K562 (cell line): ENCODE measurements around the gene DHRS2. TPM values are rescaled to one million over a fixed set of nuclear protein-coding genes. Genes with fewer than 3 reads are reported as not detected.

Experiments
- ATAC-seq: fragments of 200-7000 bp; cut with Tn5 transposase; 3 replicates; pipeline ENCODE4 v1.9.1; 2020; ENCODE audit warnings: moderate library complexity
- BruUV-seq: library from RNA; stranded (reverse); fragments of 400-500 nt; replicated peaks from 2 replicates; lab custom pipeline; 2021; lab: Mats Ljungman, UMichigan
- CTCF ChIA-PET: fragments of 300-600 bp; formaldehyde crosslinking; extraction: SDS; loops from one replicate; lab custom pipeline; 2021; ENCODE audit warnings: low intra/inter-chr PET ratio; lab: Yijun Ruan, JAX
- POLR2A ChIA-PET: fragments of 300-600, 350-650 bp; sonication (Branson Sonifier 250); formaldehyde crosslinking; extraction: SDS; loops from one replicate; lab custom pipeline; 2021; ENCODE audit warnings: antibody characterized with exemption, inconsistent platforms; lab: Yijun Ruan, JAX
- DNase-seq, 4 experiments: peaks; one replicate each; pipeline versions ENCODE4 v3.0.0 to v3.0.0-alpha.2; 2011 to 2018; ENCODE audit warnings: low spot score in 3 of 4, mixed read lengths in 3 of 4; ENCODE audit errors: extremely low read depth in 1 of 4
- FAIRE-seq: peaks from 2 replicates; lab custom pipeline; 2011; peaks lifted over from hg19 to GRCh38; lab: Jason Lieb, UNC
- H2AFZ ChIP-seq: 2 replicates; pipeline ENCODE4 v1.6.0; 2011; ENCODE audit warnings: low read depth, low read length, control low read depth, inconsistent platforms
- H3K27ac ChIP-seq: fragments of 200-600 bp; 3 replicates; pipeline ENCODE4 v1.8.0; 2011; ENCODE audit warnings: low read depth, mild to moderate bottlenecking, control low read depth, inconsistent platforms, low read length, moderate library complexity, mixed read lengths; ENCODE audit errors: extremely low read depth
- H3K27me3 ChIP-seq, 2 experiments: fragments of 300-600 bp in 1 of 2; 2 replicates in 1 of 2; 3 replicates in 1 of 2; pipeline versions ENCODE4 v1.6.0 to v1.8.0; 2011; ENCODE audit warnings: inconsistent platforms in 2 of 2, low read length in 2 of 2, mild to moderate bottlenecking in 1 of 2, mixed read lengths in 1 of 2, moderate library complexity in 1 of 2; ENCODE audit not compliant: control insufficient read depth in 2 of 2, insufficient read depth in 2 of 2
- H3K36me3 ChIP-seq: fragments of 300-600 bp; 3 replicates; pipeline ENCODE4 v1.8.0; 2011; ENCODE audit warnings: mild to moderate bottlenecking, low read length, inconsistent platforms; ENCODE audit not compliant: control insufficient read depth, insufficient read depth
- H3K4me1 ChIP-seq, 2 experiments: fragments of 200-600 bp in 1 of 2; replicated peaks in 1 of 2; 2 replicates in 1 of 2; 3 replicates in 1 of 2; pipeline versions ENCODE4 v1.5.1 to v1.8.0; 2011; ENCODE audit warnings: inconsistent platforms in 2 of 2, low read length in 2 of 2, mild to moderate bottlenecking in 1 of 2, mixed read lengths in 1 of 2, moderate library complexity in 1 of 2; ENCODE audit not compliant: control insufficient read depth in 2 of 2, insufficient read depth in 2 of 2
- H3K4me2 ChIP-seq: 2 replicates; pipeline ENCODE4 v1.6.1; 2011; ENCODE audit warnings: low read length, control low read depth, inconsistent platforms, mixed read lengths; ENCODE audit not compliant: insufficient read depth
- H3K4me3 ChIP-seq: fragments of 200-600 bp; sonication (generic), shearing (Covaris generic); 2 replicates; pipeline ENCODE4 v1.5.1; 2016; ENCODE audit warnings: control low read depth, inconsistent platforms
- H3K79me2 ChIP-seq: fragments of 200-600 bp; 3 replicates; pipeline ENCODE4 v1.8.0; 2011; ENCODE audit warnings: low read length, inconsistent platforms; ENCODE audit not compliant: control insufficient read depth, insufficient read depth
- H3K9ac ChIP-seq, 2 experiments: 2 replicates each; pipeline versions ENCODE4 v1.6.0 to v1.6.1; 2011; ENCODE audit warnings: low read depth in 2 of 2, low read length in 2 of 2, control low read depth in 1 of 2, inconsistent platforms in 1 of 2, mild to moderate bottlenecking in 1 of 2, mixed read lengths in 1 of 2; ENCODE audit not compliant: insufficient read depth in 1 of 2
- H3K9me1 ChIP-seq: one replicate; pipeline ENCODE4 v1.6.0; 2011; ENCODE audit warnings: inconsistent platforms, mild to moderate bottlenecking, low read length, moderate library complexity; ENCODE audit not compliant: control insufficient read depth, insufficient read depth
- H3K9me3 ChIP-seq: replicated peaks from 2 replicates; pipeline ENCODE4 v1.5.1; 2011; ENCODE audit warnings: low read depth, low read length, inconsistent platforms; ENCODE audit not compliant: control insufficient read depth, insufficient read depth
- H4K20me1 ChIP-seq: replicated peaks from 2 replicates; pipeline ENCODE4 v1.6.1; 2011; ENCODE audit warnings: low read length, inconsistent platforms, mixed read lengths; ENCODE audit not compliant: control insufficient read depth, insufficient read depth
- BHLHE40 ChIP-seq: IDR thresholded peaks from 2 replicates; pipeline ENCODE4 v1.6.1; 2011; ENCODE audit warnings: low read length, improper control_type of control experiment
- CHD1 ChIP-seq: fragments of 200-600 bp; sonication (generic); IDR thresholded peaks from one replicate; pipeline ENCODE4 v1.6.1; 2012; ENCODE audit warnings: mild to moderate bottlenecking, moderate library complexity, low read length, inconsistent platforms
- CHD2 ChIP-seq: IDR thresholded peaks from 2 replicates; pipeline ENCODE4 v1.6.1; 2011; ENCODE audit warnings: low read depth, low read length
- DACH1 ChIP-seq: fragments of 450-650 bp; IDR thresholded peaks from 2 replicates; pipeline ENCODE4 v1.6.1; 2018; ENCODE audit not compliant: partially characterized antibody
- FOS ChIP-seq: IDR thresholded peaks from 3 replicates; pipeline ENCODE4 v1.6.1; 2011; ENCODE audit not compliant: insufficient read length; ENCODE audit errors: extremely low read depth
- NCOA4 ChIP-seq: fragments of 450-650 bp; IDR thresholded peaks from 2 replicates; pipeline ENCODE4 v1.6.1; 2018; ENCODE audit warnings: mild to moderate bottlenecking; ENCODE audit not compliant: partially characterized antibody
- POLR2AphosphoS5 ChIP-seq: IDR thresholded peaks from 2 replicates; pipeline ENCODE4 v1.6.1; 2011; ENCODE audit warnings: mild to moderate bottlenecking, low read depth, low read length, moderate library complexity; ENCODE audit not compliant: control insufficient read depth, insufficient read depth
- SMAD1 ChIP-seq: fragments of 150-350 bp; IDR thresholded peaks from 2 replicates; pipeline ENCODE4 v1.6.1; 2014; ENCODE audit warnings: low read length, low read depth; ENCODE audit not compliant: partially characterized antibody
- ZNF212 ChIP-seq: fragments of 450-650 bp; formaldehyde crosslinking; IDR thresholded peaks from 2 replicates; pipeline ENCODE4 v1.4.0; 2020; ENCODE audit warnings: mild to moderate bottlenecking
- ZNF324 ChIP-seq: fragments of 250-450 bp; sonication (Bioruptor Pico); IDR thresholded peaks from 2 replicates; pipeline ENCODE4 v1.4.0; 2020; ENCODE audit warnings: mild to moderate bottlenecking
- ZNF655 ChIP-seq: fragments of 250-450 bp; sonication (Bioruptor Pico); IDR thresholded peaks from 2 replicates; pipeline ENCODE4 v1.5.0; 2021
- WGBS: fragments of 100-300 bp; shearing (Covaris generic); methylation state at CpG from one replicate; pipeline ENCODE4 v1.1.6; 2016; ENCODE audit warnings: low coverage, mixed read lengths; ENCODE audit not compliant: insufficient coverage; ENCODE audit errors: missing lambda C conversion rate; 5-methylcytosine and 5-hydroxymethylcytosine counted together
- in situ Hi-C: fragments of 300-500 bp; cut with MboI; formaldehyde crosslinking; loops from 4 replicates; pipeline ENCODE4 v1.15.0; 2018; ENCODE audit warnings: inconsistent platforms, mixed read lengths
- intact Hi-C: fragments of 100-400 bp; cut with micrococcal nuclease; formaldehyde crosslinking; loops from 2 replicates; pipeline ENCODE4 v1.14.2; 2022
- polyA plus RNA-seq, 8 experiments: library from polyadenylated mRNA; depleted of rRNA in 4 of 8; stranded (reverse) in 5 of 8; unstranded in 3 of 8; fragments of >200 nt; fragmentation: Nextera tagmentation in 2 of 8; fragmentation: Illumina TruSeq in 1 of 8; extraction: Ambion mirVana in 2 of 8; extraction: Trizol in 1 of 8; gene quantifications; 2 replicates each; pipeline versions ENCODE4 v1.2.1 to v1.2.3, GENCODE V29; 2011 to 2014; ENCODE audit warnings: inconsistent platforms in 1 of 8, missing spikeins in 1 of 8
- total RNA-seq, 7 experiments: library from RNA; depleted of rRNA in 6 of 7; stranded (reverse); fragments of >200 nt in 6 of 7; fragmentation: Illumina TruSeq in 2 of 7; extraction: Trizol in 2 of 7; gene quantifications; 2 replicates each; pipeline versions ENCODE4 v1.2.1 to v1.2.3, GENCODE V29; 2011 to 2021; ENCODE audit warnings: low replicate concordance in 1 of 7
- TF ChIP-seq, protein P1 (sequence below): sonication (generic); formaldehyde crosslinking; IDR thresholded peaks from 2 replicates; pipeline ENCODE4 v1.8.0; 2022; ENCODE audit warnings: mild to moderate bottlenecking, missing genetic modification reagents

DHRS2 gene
- total and polyA plus RNA-seq, 9 of the 15 experiments (the other 6 are each of a cell fraction or from before 2014, with no cell fraction given) = 2.9 to 96.8 (median 64.4) TPM

DNA sequence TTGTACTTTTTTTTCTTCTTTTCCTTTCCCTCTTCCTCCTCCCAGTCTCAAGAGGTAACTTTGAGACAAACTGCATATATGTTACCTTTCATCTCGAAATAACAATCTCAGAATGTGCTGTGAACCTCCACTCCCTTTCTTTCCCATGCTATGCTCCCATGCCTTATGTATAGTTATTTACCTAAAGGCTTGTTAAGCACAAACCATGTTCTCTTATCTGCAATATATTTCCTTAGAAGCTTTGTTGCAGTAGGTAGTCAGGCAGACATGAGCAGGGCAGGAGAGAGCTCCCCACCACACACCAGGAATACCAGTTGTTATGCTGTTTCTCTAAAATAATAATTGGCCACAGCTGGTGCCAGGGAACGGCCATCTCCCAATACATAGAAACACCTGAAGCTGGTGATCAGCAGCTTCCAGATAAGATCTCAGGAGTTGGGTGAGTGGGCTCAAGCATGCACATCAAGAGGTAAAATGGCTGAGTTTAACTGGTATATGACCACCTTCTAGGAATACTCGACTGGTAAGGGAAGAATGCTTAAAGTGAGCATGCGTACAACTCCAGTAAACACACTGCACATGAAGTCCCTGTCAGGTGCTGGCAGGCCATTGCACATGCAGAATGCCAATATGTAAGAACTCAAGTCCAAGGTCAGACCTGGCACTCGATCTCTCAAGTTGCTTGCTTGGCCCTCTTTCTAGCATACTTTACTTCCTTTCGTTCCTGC is 14.8 kb upstream of the DHRS2 start:
- no peaks in the 10 kb centered on the region for H3K36me3 ChIP-seq
- H3K4me2 ChIP-seq = no peak overlapping the region
- H3K4me3 ChIP-seq = no peak overlapping the region
- ChIA-PET POLR2A (no interaction called here), CTCF (no interaction called here)
- H4K20me1 ChIP-seq = no peaks in the 10 kb centered on the region
- BruUV-seq = no TSS peak
- H3K4me1 ChIP-seq = peaks cover 0 to 2% of the 10 kb centered on the region in 2 experiments; a peak in 1 of 5 replicates
- ATAC-seq (no peak), FAIRE-seq (no peak), DNase-seq (no peak)
- no peak overlapping the region for H3K9ac ChIP-seq
- no peaks in the 10 kb centered on the region for H3K27me3 ChIP-seq
- TF ChIP-seq ZNF212 (no peak), BHLHE40 (no peak), POLR2AphosphoS5 (no peak), CHD2 (no peak), FOS (no peak), SMAD1 (no peak), ZNF324 (CRISPR knock-in tag) (no peak), CHD1 (no peak), NCOA4 (no peak), DACH1 (no peak), ZNF655 (no peak)
- TF ChIP-seq, protein P1, sequence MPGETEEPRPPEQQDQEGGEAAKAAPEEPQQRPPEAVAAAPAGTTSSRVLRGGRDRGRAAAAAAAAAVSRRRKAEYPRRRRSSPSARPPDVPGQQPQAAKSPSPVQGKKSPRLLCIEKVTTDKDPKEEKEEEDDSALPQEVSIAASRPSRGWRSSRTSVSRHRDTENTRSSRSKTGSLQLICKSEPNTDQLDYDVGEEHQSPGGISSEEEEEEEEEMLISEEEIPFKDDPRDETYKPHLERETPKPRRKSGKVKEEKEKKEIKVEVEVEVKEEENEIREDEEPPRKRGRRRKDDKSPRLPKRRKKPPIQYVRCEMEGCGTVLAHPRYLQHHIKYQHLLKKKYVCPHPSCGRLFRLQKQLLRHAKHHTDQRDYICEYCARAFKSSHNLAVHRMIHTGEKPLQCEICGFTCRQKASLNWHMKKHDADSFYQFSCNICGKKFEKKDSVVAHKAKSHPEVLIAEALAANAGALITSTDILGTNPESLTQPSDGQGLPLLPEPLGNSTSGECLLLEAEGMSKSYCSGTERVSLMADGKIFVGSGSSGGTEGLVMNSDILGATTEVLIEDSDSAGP (CRISPR knock-in tag) = no peak
- no peak overlapping the region for H3K27ac ChIP-seq
- H3K79me2 ChIP-seq = no peaks in the 10 kb centered on the region
- 1% methylated on average over 6 of the region's 6 CpGs for WGBS
- in situ Hi-C loops (no loop called here), intact Hi-C loops (no loop called here)
- H3K9me1 ChIP-seq = no peaks in the 10 kb centered on the region
- no peak overlapping the region for H2AFZ ChIP-seq
- no peaks in the 10 kb centered on the region for H3K9me3 ChIP-seq
